Measurements from ENCODE around the gene CLTCL1.

CLTCL1 gene

GRCh38 chr22:19182472-19183157 is 108.9 kb downstream of the CLTCL1 start:
- Mint-ChIP-seq H3K9me3 (no peaks in the 10 kb centered on the region), H3K27me3 (peaks cover 8% of the 10 kb centered on the region), H3K4me3 (peak overlapping the region; percentile 78 to 86), H3K27ac (peak overlapping the region in 1 of 2 donors; percentile 78), H3K4me1 (peaks cover 31% of the 10 kb centered on the region)
- DNase-seq (no peak), ATAC-seq (no peak)

GRCh38 chr22:19181786-19182471 is 109.6 kb downstream of the CLTCL1 start:
- DNase-seq (peak in 1 of 2 donors; percentile 49), ATAC-seq (no peak)
- H3K9me3 Mint-ChIP-seq = no peaks in the 10 kb centered on the region
- H3K4me1 Mint-ChIP-seq = peaks cover 38% of the 10 kb centered on the region
- H3K27me3 Mint-ChIP-seq = peaks cover 8% of the 10 kb centered on the region
- H3K4me3 Mint-ChIP-seq = peak overlapping the region; percentile 78 to 86
- H3K27ac Mint-ChIP-seq = peak overlapping the region; percentile 66 to 78

GRCh38 chr22:19180740-19181410 is 110.6 kb downstream of the CLTCL1 start:
- DNase-seq = no peak
- no peaks in the 10 kb centered on the region for H3K9me3 Mint-ChIP-seq
- H3K4me1 Mint-ChIP-seq = peaks cover 49% of the 10 kb centered on the region
- H3K27me3 Mint-ChIP-seq = peaks cover 8% of the 10 kb centered on the region
- peak overlapping the region; percentile 33 to 58 for H3K4me3 Mint-ChIP-seq
- ATAC-seq = no peak
- peak overlapping the region in 1 of 2 donors; percentile 67 for H3K27ac Mint-ChIP-seq

GRCh38 chr22:19180234-19180633 is 111.3 kb downstream of the CLTCL1 start:
- Mint-ChIP-seq H3K9me3 (no peaks in the 10 kb centered on the region), H3K27me3 (peaks cover 8% of the 10 kb centered on the region), H3K4me1 (peaks cover 55% of the 10 kb centered on the region), H3K4me3 (no peak overlapping the region), H3K27ac (no peak overlapping the region)
- no peak for ATAC-seq
- no peak for DNase-seq

GRCh38 chr22:19179497-19180048 is 111.9 kb downstream of the CLTCL1 start:
- ATAC-seq = peak; percentile 65
- Mint-ChIP-seq H3K4me1 (peaks cover 62% of the 10 kb centered on the region), H3K9me3 (no peaks in the 10 kb centered on the region), H3K27me3 (peaks cover 8% of the 10 kb centered on the region), H3K4me3 (peak overlapping the region; percentile 74 to 85), H3K27ac (peak overlapping the region in 1 of 2 donors; percentile 40)
- DNase-seq = peak; percentile 49 to 68

GRCh38 chr22:19178657-19179496 is 112.6 kb downstream of the CLTCL1 start, which contains the start of gene SLC25A1:
TSS of gene SLC25A1 (minus strand) at chr22:19178736. CDS start at chr22:19178673, 63 bp downstream.
- H3K9me3 Mint-ChIP-seq = no peaks in the 10 kb centered on the region
- peak within 1 kb of the TSS; percentile 78 to 85 for H3K4me3 Mint-ChIP-seq
- ATAC-seq (peak; percentile 77), DNase-seq (peak; percentile 80 to 83)
- H3K4me1 Mint-ChIP-seq = peaks cover 69% of the 10 kb centered on the region
- H3K27me3 Mint-ChIP-seq = peaks cover 7% of the 10 kb centered on the region
- H3K27ac Mint-ChIP-seq = peak within 1 kb of the TSS; percentile 34 to 40

GRCh38 chr22:19178065-19178656 is 113.4 kb downstream of the CLTCL1 start:
- ATAC-seq (peak; percentile 46), DNase-seq (peak in 1 of 2 donors; percentile 54)
- Mint-ChIP-seq H3K4me1 (peaks cover 76% of the 10 kb centered on the region), H3K27ac (no peak overlapping the region), H3K27me3 (no peaks in the 10 kb centered on the region), H3K4me3 (peak overlapping the region; percentile 78 to 85), H3K9me3 (no peaks in the 10 kb centered on the region)

GRCh38 chr22:19177164-19178064 is 114.1 kb downstream of the CLTCL1 start:
- DNase-seq (no peak), ATAC-seq (no peak)
- H3K4me3 Mint-ChIP-seq = peak overlapping the region; percentile 78 to 85
- H3K4me1 Mint-ChIP-seq = peaks cover 79% of the 10 kb centered on the region
- H3K27me3 Mint-ChIP-seq = no peaks in the 10 kb centered on the region
- no peaks in the 10 kb centered on the region for H3K9me3 Mint-ChIP-seq
- H3K27ac Mint-ChIP-seq = no peak overlapping the region

GRCh38 chr22:19176732-19177131 is 114.8 kb downstream of the CLTCL1 start:
- peak overlapping the region; percentile 48 to 55 for H3K4me3 Mint-ChIP-seq
- H3K4me1 Mint-ChIP-seq = peaks cover 78% of the 10 kb centered on the region
- no peak for ATAC-seq
- no peak overlapping the region for H3K27ac Mint-ChIP-seq
- no peak for DNase-seq
- no peaks in the 10 kb centered on the region for H3K27me3 Mint-ChIP-seq
- H3K9me3 Mint-ChIP-seq = no peaks in the 10 kb centered on the region

GRCh38 chr22:19176175-19176643 is 115.3 kb downstream of the CLTCL1 start:
- DNase-seq (no peak), ATAC-seq (no peak)
- H3K27me3 Mint-ChIP-seq = no peaks in the 10 kb centered on the region
- peak overlapping the region in 1 of 2 donors; percentile 48 for H3K4me3 Mint-ChIP-seq
- H3K4me1 Mint-ChIP-seq = peaks cover 73% of the 10 kb centered on the region
- H3K9me3 Mint-ChIP-seq = no peaks in the 10 kb centered on the region
- H3K27ac Mint-ChIP-seq = no peak overlapping the region

GRCh38 chr22:19175602-19176174 is 115.8 kb downstream of the CLTCL1 start:
- no peak for ATAC-seq
- H3K4me1 Mint-ChIP-seq = peaks cover 74% of the 10 kb centered on the region
- H3K4me3 Mint-ChIP-seq = no peak overlapping the region
- H3K27ac Mint-ChIP-seq = no peak overlapping the region
- DNase-seq = no peak
- H3K9me3 Mint-ChIP-seq = no peaks in the 10 kb centered on the region
- no peaks in the 10 kb centered on the region for H3K27me3 Mint-ChIP-seq

GRCh38 chr22:19175026-19175601 is 116.4 kb downstream of the CLTCL1 start:
- peaks cover 79% of the 10 kb centered on the region for H3K4me1 Mint-ChIP-seq
- DNase-seq = no peak
- peak overlapping the region in 1 of 2 donors; percentile 42 for H3K27ac Mint-ChIP-seq
- peaks cover 6% of the 10 kb centered on the region for H3K27me3 Mint-ChIP-seq
- no peak overlapping the region for H3K4me3 Mint-ChIP-seq
- ATAC-seq = no peak
- H3K9me3 Mint-ChIP-seq = no peaks in the 10 kb centered on the region
